ENCODE data around the gene GEMIN4. TPM values are rescaled to one million over a fixed set of nuclear protein-coding genes. Genes with fewer than 3 reads are reported as not detected.
"Not testable (repeated sequence)": the region's sequence is repeated elsewhere in the genome, so short reads cannot be mapped to it uniquely, and the experiment has no call there.

The GEMIN4 gene
- polyA plus RNA-seq, 3 donors = 8.8 to 10.6 (median 10.1) TPM

GRCh38 chr17:788551-788950 lies 36.5 kb upstream of the GEMIN4 start:
- Mint-ChIP-seq H3K4me3 (no peak overlapping the region), H3K27me3 (ENCODE audit: low read depth in 3 of 3) (peaks cover 0 to 3% (median 0%) of the 10 kb centered on the region in 3 donors), H3K4me1 (peaks cover 2% of the 10 kb centered on the region), H3K27ac (no peak overlapping the region), H3K9me3 (peaks cover 0 to 3% (median 0%) of the 10 kb centered on the region in 7 donors), H3K36me3 (peaks cover 65 to 78% of the 10 kb centered on the region in 2 donors)
- Histone ChIP-seq H3K9ac (ENCODE audit: insufficient read depth, low read length, poor library complexity, severe bottlenecking) (no peak overlapping the region), H3K4me3 (replicated peaks in 1 of 3; ENCODE audit: low read depth in 2 of 3, low read length in 3 of 3) (no peak overlapping the region), H2AFZ (ENCODE audit: insufficient read depth, low read depth, low read length, poor library complexity, severe bottlenecking) (no peak overlapping the region), H3K79me2 (ENCODE audit: insufficient read depth, low read length) (peaks cover 8% of the 10 kb centered on the region), H3K27me3 (ENCODE audit: control insufficient read depth in 2 of 2, insufficient read depth in 2 of 2, low read length in 2 of 2) (no peaks in the 10 kb centered on the region), H3K27ac (ENCODE audit: low read depth in 1 of 2, low read length in 2 of 2) (no peak overlapping the region), H3K36me3 (replicated peaks in 1 of 2; ENCODE audit: control insufficient read depth in 1 of 2, insufficient read depth in 2 of 2, low read length in 2 of 2) (peaks cover 51 to 75% of the 10 kb centered on the region in 2 donors), H3K4me2 (replicated peaks; ENCODE audit: extremely low read depth, low read length, poor library complexity, severe bottlenecking) (no peak overlapping the region), H4K20me1 (ENCODE audit: insufficient read depth, low read length) (no peaks in the 10 kb centered on the region), H3K4me1 (ENCODE audit: control insufficient read depth in 1 of 2, insufficient read depth in 2 of 2, low read length in 2 of 2) (peaks cover 0 to under 1% of the 10 kb centered on the region in 2 donors), H3K9me3 (replicated peaks in 1 of 2; ENCODE audit: control insufficient read depth in 1 of 2, insufficient read depth in 1 of 2, low read length in 2 of 2) (no peaks in the 10 kb centered on the region)
- DNase-seq = no peak
- WGBS (ENCODE audit: insufficient coverage) = 93% methylated on average over 4 of the region's 4 CpGs
- no peak for TF ChIP-seq CTCF (IDR thresholded peaks at IDR 0.05)
- intact Hi-C loops (cut with micrococcal nuclease) = no loop called here

GRCh38 chr17:787641-788221 lies 35.7 kb upstream of the GEMIN4 start:
- Mint-ChIP-seq H3K27me3 (ENCODE audit: low read depth in 3 of 3) (peaks cover 0 to 3% (median 0%) of the 10 kb centered on the region in 3 donors), H3K4me1 (peaks cover 8% of the 10 kb centered on the region), H3K36me3 (peaks cover 63 to 72% of the 10 kb centered on the region in 2 donors), H3K9me3 (peaks cover 0 to 3% (median 0%) of the 10 kb centered on the region in 7 donors), H3K4me3 (no peak overlapping the region), H3K27ac (no peak overlapping the region)
- no peak overlapping the region for H3K27ac ChIP-seq (ENCODE audit: low read depth in 1 of 2, low read length in 2 of 2)
- H2AFZ ChIP-seq (ENCODE audit: insufficient read depth, low read depth, low read length, poor library complexity, severe bottlenecking) = no peak overlapping the region
- peaks cover 50 to 74% of the 10 kb centered on the region in 2 donors for H3K36me3 ChIP-seq (replicated peaks in 1 of 2; ENCODE audit: control insufficient read depth in 1 of 2, insufficient read depth in 2 of 2, low read length in 2 of 2)
- H3K79me2 ChIP-seq (ENCODE audit: insufficient read depth, low read length) = peaks cover 16% of the 10 kb centered on the region
- H3K9ac ChIP-seq (ENCODE audit: insufficient read depth, low read length, poor library complexity, severe bottlenecking) = no peak overlapping the region
- DNase-seq = no peak
- H4K20me1 ChIP-seq (ENCODE audit: insufficient read depth, low read length) = no peaks in the 10 kb centered on the region
- no peaks in the 10 kb centered on the region for H3K9me3 ChIP-seq (replicated peaks in 1 of 2; ENCODE audit: control insufficient read depth in 1 of 2, insufficient read depth in 1 of 2, low read length in 2 of 2)
- H3K27me3 ChIP-seq (ENCODE audit: control insufficient read depth in 2 of 2, insufficient read depth in 2 of 2, low read length in 2 of 2) = no peaks in the 10 kb centered on the region
- H3K4me3 ChIP-seq (replicated peaks in 1 of 3; ENCODE audit: low read depth in 2 of 3, low read length in 3 of 3) = no peak overlapping the region
- TF ChIP-seq CTCF (IDR thresholded peaks at IDR 0.05) = no peak
- WGBS (ENCODE audit: insufficient coverage) = 96% methylated on average over 5 of the region's 12 CpGs
- no peak overlapping the region for H3K4me2 ChIP-seq (replicated peaks; ENCODE audit: extremely low read depth, low read length, poor library complexity, severe bottlenecking)
- peaks cover 7 to 9% of the 10 kb centered on the region in 2 donors for H3K4me1 ChIP-seq (ENCODE audit: control insufficient read depth in 1 of 2, insufficient read depth in 2 of 2, low read length in 2 of 2)
- intact Hi-C loops (cut with micrococcal nuclease) = no loop called here

- H3K79me2 ChIP-seq (ENCODE audit: insufficient read depth, low read length) = peaks cover 33% of the 10 kb centered on the region
Measured at GRCh38 chr17:785901-786300, 33.8 kb upstream of the GEMIN4 start.

More at GRCh38 chr17:785901-786300, 33.8 kb upstream of the GEMIN4 start:
- intact Hi-C loops (cut with micrococcal nuclease); H3K27me3 Mint-ChIP-seq (ENCODE audit: low read depth in 3 of 3); H3K9me3 ChIP-seq (replicated peaks in 1 of 2; ENCODE audit: control insufficient read depth in 1 of 2, insufficient read depth in 1 of 2, low read length in 2 of 2); H3K4me3 ChIP-seq (replicated peaks in 1 of 3; ENCODE audit: low read depth in 2 of 3, low read length in 3 of 3); H3K9me3 Mint-ChIP-seq; H2AFZ ChIP-seq (ENCODE audit: insufficient read depth, low read depth, low read length, poor library complexity, severe bottlenecking); DNase-seq; H3K4me2 ChIP-seq (replicated peaks; ENCODE audit: extremely low read depth, low read length, poor library complexity, severe bottlenecking); H3K27me3 ChIP-seq (ENCODE audit: control insufficient read depth in 2 of 2, insufficient read depth in 2 of 2, low read length in 2 of 2); H4K20me1 ChIP-seq (ENCODE audit: insufficient read depth, low read length); H3K4me3 Mint-ChIP-seq; H3K27ac Mint-ChIP-seq; H3K9ac ChIP-seq (ENCODE audit: insufficient read depth, low read length, poor library complexity, severe bottlenecking); H3K27ac ChIP-seq (ENCODE audit: low read depth in 1 of 2, low read length in 2 of 2): not testable (repeated sequence)
- WGBS (ENCODE audit: insufficient coverage) = 100% methylated on average over 2 of the region's 7 CpGs
- Mint-ChIP-seq H3K4me1 (peaks cover 16% of the 10 kb centered on the region), H3K36me3 (peaks cover 46 to 54% of the 10 kb centered on the region in 2 donors)
- Histone ChIP-seq H3K36me3 (replicated peaks in 1 of 2; ENCODE audit: control insufficient read depth in 1 of 2, insufficient read depth in 2 of 2, low read length in 2 of 2) (peaks cover 34 to 55% of the 10 kb centered on the region in 2 donors), H3K4me1 (ENCODE audit: control insufficient read depth in 1 of 2, insufficient read depth in 2 of 2, low read length in 2 of 2) (peaks cover 17 to 22% of the 10 kb centered on the region in 2 donors)

Data from CD14-positive monocyte (primary cell).